Measurements from ENCODE around the gene SAMD3.
"Not testable (repeated sequence)": the region's sequence is repeated elsewhere in the genome, so short reads cannot be mapped to it uniquely, and the experiment has no call there.

Gene SAMD3

DNA sequence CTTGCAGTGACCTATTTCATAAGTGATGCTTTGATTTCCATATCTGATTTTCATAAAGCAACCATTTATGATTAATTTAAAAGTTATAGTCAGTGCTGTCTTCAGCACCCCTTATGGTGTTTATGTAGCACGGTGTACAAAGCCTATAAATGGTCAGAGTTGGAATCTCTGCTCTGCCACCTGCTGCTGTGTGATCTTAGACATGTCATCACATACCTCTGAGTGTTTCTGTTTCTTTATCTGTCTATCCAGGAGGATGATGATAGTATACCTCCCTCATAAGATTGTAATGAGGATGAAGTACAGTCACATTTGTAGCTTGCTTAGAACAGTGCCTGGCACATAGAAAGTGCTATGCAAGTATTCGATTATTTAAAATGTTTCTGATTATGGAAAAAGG lies 100.5 kb downstream of the SAMD3 start:
- H3K27ac ChIP-seq (ENCODE audit: low read length): no peak overlapping the region
- DNase-seq (no peak), ATAC-seq (ENCODE audit: insufficient read depth, low read depth) (no peak)
- H3K79me2 ChIP-seq (ENCODE audit: insufficient read depth, low read length): no peaks in the 10 kb centered on the region
- H4K20me1 ChIP-seq (ENCODE audit: insufficient read depth, low read length): no peaks in the 10 kb centered on the region
- no peaks in the 10 kb centered on the region for H3K4me1 ChIP-seq (ENCODE audit: insufficient read depth, low read length)
- no peak overlapping the region for H2AFZ ChIP-seq (ENCODE audit: low read depth, low read length)
- no peaks in the 10 kb centered on the region for H3K36me3 ChIP-seq (ENCODE audit: insufficient read depth, low read length)
- H3K9ac ChIP-seq (ENCODE audit: low read depth, low read length): no peak overlapping the region
- no peaks in the 10 kb centered on the region for H3K9me3 ChIP-seq (ENCODE audit: insufficient read depth, low read length, severe bottlenecking)
- peaks cover 12% of the 10 kb centered on the region for H3K27me3 ChIP-seq (ENCODE audit: insufficient read depth, low read length, poor library complexity)
- no peak for TF ChIP-seq EZH2 (IDR thresholded peaks at IDR 0.05; ENCODE audit: borderline replicate concordance, low read depth, low read length, severe bottlenecking)
- TF ChIP-seq, protein P1, sequence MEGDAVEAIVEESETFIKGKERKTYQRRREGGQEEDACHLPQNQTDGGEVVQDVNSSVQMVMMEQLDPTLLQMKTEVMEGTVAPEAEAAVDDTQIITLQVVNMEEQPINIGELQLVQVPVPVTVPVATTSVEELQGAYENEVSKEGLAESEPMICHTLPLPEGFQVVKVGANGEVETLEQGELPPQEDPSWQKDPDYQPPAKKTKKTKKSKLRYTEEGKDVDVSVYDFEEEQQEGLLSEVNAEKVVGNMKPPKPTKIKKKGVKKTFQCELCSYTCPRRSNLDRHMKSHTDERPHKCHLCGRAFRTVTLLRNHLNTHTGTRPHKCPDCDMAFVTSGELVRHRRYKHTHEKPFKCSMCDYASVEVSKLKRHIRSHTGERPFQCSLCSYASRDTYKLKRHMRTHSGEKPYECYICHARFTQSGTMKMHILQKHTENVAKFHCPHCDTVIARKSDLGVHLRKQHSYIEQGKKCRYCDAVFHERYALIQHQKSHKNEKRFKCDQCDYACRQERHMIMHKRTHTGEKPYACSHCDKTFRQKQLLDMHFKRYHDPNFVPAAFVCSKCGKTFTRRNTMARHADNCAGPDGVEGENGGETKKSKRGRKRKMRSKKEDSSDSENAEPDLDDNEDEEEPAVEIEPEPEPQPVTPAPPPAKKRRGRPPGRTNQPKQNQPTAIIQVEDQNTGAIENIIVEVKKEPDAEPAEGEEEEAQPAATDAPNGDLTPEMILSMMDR (IDR thresholded peaks at IDR 0.05; ENCODE audit: borderline replicate concordance, extremely low read depth, low read length, poor library complexity, severe bottlenecking): no peak
- H3K4me3 ChIP-seq (ENCODE audit: low read depth in 1 of 2, low read length in 2 of 2): no peak overlapping the region
- H3K4me2 ChIP-seq (ENCODE audit: insufficient read depth, low read length): no peak overlapping the region

DNA sequence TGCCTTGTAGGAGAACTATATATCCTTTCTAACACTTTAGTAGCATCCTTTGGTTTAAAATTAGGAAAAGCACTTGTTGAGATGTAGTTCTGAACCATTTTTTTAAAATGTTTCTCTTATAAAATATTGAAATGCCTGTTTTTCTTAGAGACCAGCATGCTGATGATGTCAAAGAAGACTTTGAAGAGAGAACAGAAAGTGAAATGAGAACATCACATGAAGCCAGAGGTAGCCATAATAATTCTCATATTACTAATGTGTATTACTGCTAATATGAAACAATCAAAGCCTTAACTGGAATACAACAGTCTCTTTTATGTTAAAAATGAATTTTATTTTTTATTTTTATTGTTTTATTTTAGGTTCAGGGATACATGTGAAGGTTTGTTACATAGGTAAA lies 102.0 kb downstream of the SAMD3 start:
- H3K9ac ChIP-seq (ENCODE audit: low read depth, low read length): no peak overlapping the region
- no peak overlapping the region for H2AFZ ChIP-seq (ENCODE audit: low read depth, low read length)
- H3K36me3 ChIP-seq (ENCODE audit: insufficient read depth, low read length): no peaks in the 10 kb centered on the region
- DNase-seq (no peak), ATAC-seq (ENCODE audit: insufficient read depth, low read depth) (no peak)
- H3K4me2 ChIP-seq (ENCODE audit: insufficient read depth, low read length): no peak overlapping the region
- H3K79me2 ChIP-seq (ENCODE audit: insufficient read depth, low read length): no peaks in the 10 kb centered on the region
- H4K20me1 ChIP-seq (ENCODE audit: insufficient read depth, low read length): no peaks in the 10 kb centered on the region
- H3K9me3 ChIP-seq (ENCODE audit: insufficient read depth, low read length, severe bottlenecking): no peaks in the 10 kb centered on the region
- peaks cover 12% of the 10 kb centered on the region for H3K27me3 ChIP-seq (ENCODE audit: insufficient read depth, low read length, poor library complexity)
- TF ChIP-seq EZH2 (IDR thresholded peaks at IDR 0.05; ENCODE audit: borderline replicate concordance, low read depth, low read length, severe bottlenecking): no peak
- TF ChIP-seq, protein P1 (IDR thresholded peaks at IDR 0.05; ENCODE audit: borderline replicate concordance, extremely low read depth, low read length, poor library complexity, severe bottlenecking): no peak
- H3K4me1 ChIP-seq (ENCODE audit: insufficient read depth, low read length): no peaks in the 10 kb centered on the region
- H3K27ac ChIP-seq (ENCODE audit: low read length): no peak overlapping the region
- H3K4me3 ChIP-seq (ENCODE audit: low read depth in 1 of 2, low read length in 2 of 2): no peak overlapping the region

DNA sequence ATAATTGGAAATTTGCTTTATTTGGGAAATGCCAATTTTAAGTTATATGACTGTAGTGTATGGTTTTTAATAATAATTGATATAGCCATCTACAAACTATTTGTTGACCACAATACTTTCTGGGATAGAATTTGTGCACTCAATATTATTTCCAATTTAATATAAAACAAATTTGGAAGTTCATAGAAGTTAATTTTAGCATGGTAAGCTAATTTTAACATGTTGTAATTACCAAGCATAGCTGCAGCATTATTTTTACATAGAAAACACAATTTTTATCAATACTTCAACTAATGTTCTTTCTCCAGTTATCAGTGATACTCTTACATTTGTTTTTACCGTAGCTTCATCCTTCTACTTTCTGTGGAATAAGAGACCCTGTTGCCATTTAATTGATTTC lies 103.5 kb downstream of the SAMD3 start:
- no peak for TF ChIP-seq EZH2 (IDR thresholded peaks at IDR 0.05; ENCODE audit: borderline replicate concordance, low read depth, low read length, severe bottlenecking)
- TF ChIP-seq, protein P1 (IDR thresholded peaks at IDR 0.05; ENCODE audit: borderline replicate concordance, extremely low read depth, low read length, poor library complexity, severe bottlenecking): no peak
- Histone ChIP-seq H4K20me1 (ENCODE audit: insufficient read depth, low read length) (no peaks in the 10 kb centered on the region), H3K36me3 (ENCODE audit: insufficient read depth, low read length) (no peaks in the 10 kb centered on the region), H3K9me3 (ENCODE audit: insufficient read depth, low read length, severe bottlenecking) (no peaks in the 10 kb centered on the region), H3K4me3 (ENCODE audit: low read depth in 1 of 2, low read length in 2 of 2) (no peak overlapping the region), H3K4me2 (ENCODE audit: insufficient read depth, low read length) (no peak overlapping the region), H3K27me3 (ENCODE audit: insufficient read depth, low read length, poor library complexity) (peaks cover 13% of the 10 kb centered on the region), H3K4me1 (ENCODE audit: insufficient read depth, low read length) (no peaks in the 10 kb centered on the region), H2AFZ (ENCODE audit: low read depth, low read length) (no peak overlapping the region), H3K79me2 (ENCODE audit: insufficient read depth, low read length) (no peaks in the 10 kb centered on the region), H3K9ac (ENCODE audit: low read depth, low read length) (no peak overlapping the region), H3K27ac (ENCODE audit: low read length) (no peak overlapping the region)
- ATAC-seq (ENCODE audit: insufficient read depth, low read depth) (no peak), DNase-seq (no peak)

- no peaks in the 10 kb centered on the region for H3K4me1 ChIP-seq (ENCODE audit: insufficient read depth, low read length)
- H3K9ac ChIP-seq (ENCODE audit: low read depth, low read length): no peak overlapping the region
- no peaks in the 10 kb centered on the region for H4K20me1 ChIP-seq (ENCODE audit: insufficient read depth, low read length)
- H3K4me2 ChIP-seq (ENCODE audit: insufficient read depth, low read length): no peak overlapping the region
- H3K79me2 ChIP-seq (ENCODE audit: insufficient read depth, low read length): no peaks in the 10 kb centered on the region
- H3K36me3 ChIP-seq (ENCODE audit: insufficient read depth, low read length): no peaks in the 10 kb centered on the region
- TF ChIP-seq EZH2 (IDR thresholded peaks at IDR 0.05; ENCODE audit: borderline replicate concordance, low read depth, low read length, severe bottlenecking): no peak
- TF ChIP-seq, protein P1 (IDR thresholded peaks at IDR 0.05; ENCODE audit: borderline replicate concordance, extremely low read depth, low read length, poor library complexity, severe bottlenecking): no peak
- ATAC-seq (ENCODE audit: insufficient read depth, low read depth): no peak
- no peak overlapping the region for H3K27ac ChIP-seq (ENCODE audit: low read length)
- no peak for DNase-seq
- H3K4me3 ChIP-seq (ENCODE audit: low read depth in 1 of 2, low read length in 2 of 2): no peak overlapping the region
- H2AFZ ChIP-seq (ENCODE audit: low read depth, low read length): no peak overlapping the region
- H3K9me3 ChIP-seq (ENCODE audit: insufficient read depth, low read length, severe bottlenecking): no peaks in the 10 kb centered on the region
- peaks cover 15% of the 10 kb centered on the region for H3K27me3 ChIP-seq (ENCODE audit: insufficient read depth, low read length, poor library complexity)
Observed at GRCh38 chr6:130118236-130118635, 104.5 kb downstream of the SAMD3 start.

GRCh38 chr6:130117187-130117701 lies 105.5 kb downstream of the SAMD3 start:
- not testable (repeated sequence) for H3K9ac ChIP-seq (ENCODE audit: low read depth, low read length); H3K79me2 ChIP-seq (ENCODE audit: insufficient read depth, low read length); H3K27ac ChIP-seq (ENCODE audit: low read length); H4K20me1 ChIP-seq (ENCODE audit: insufficient read depth, low read length); DNase-seq; H3K4me2 ChIP-seq (ENCODE audit: insufficient read depth, low read length); H3K4me1 ChIP-seq (ENCODE audit: insufficient read depth, low read length); H3K36me3 ChIP-seq (ENCODE audit: insufficient read depth, low read length); H3K4me3 ChIP-seq (ENCODE audit: low read depth in 1 of 2, low read length in 2 of 2); H3K9me3 ChIP-seq (ENCODE audit: insufficient read depth, low read length, severe bottlenecking); H2AFZ ChIP-seq (ENCODE audit: low read depth, low read length); ATAC-seq (ENCODE audit: insufficient read depth, low read depth)
- H3K27me3 ChIP-seq (ENCODE audit: insufficient read depth, low read length, poor library complexity): peaks cover 15% of the 10 kb centered on the region

All from DND-41 (cell line).